ENCODE data around the gene C1QA. TPM values are rescaled to one million over a fixed set of nuclear protein-coding genes. Genes with fewer than 3 reads are reported as not detected.

The C1QA gene
- total RNA-seq, 4 donors from 2014 or later, result 11.7 to 167 (median 68.4) TPM

GRCh38 chr1:22611530-22611947 lies 24.9 kb upstream of the C1QA start:
- Histone ChIP-seq H3K36me3 (no peaks in the 10 kb centered on the region), H3K4me1 (no peaks in the 10 kb centered on the region), H3K27ac (no peak overlapping the region), H3K9me3 (no peaks in the 10 kb centered on the region), H3K4me3 (no peak overlapping the region), H3K27me3 (peaks cover 0 to 98% (median 0%) of the 10 kb centered on the region in 4 donors)
- WGBS, 2 donors, result 35 to 80% methylated on average over 1 to 4 of the region's 7 CpGs
- no peak for TF ChIP-seq POLR2A (IDR thresholded peaks at IDR 0.05)
- TF ChIP-seq, protein P1, sequence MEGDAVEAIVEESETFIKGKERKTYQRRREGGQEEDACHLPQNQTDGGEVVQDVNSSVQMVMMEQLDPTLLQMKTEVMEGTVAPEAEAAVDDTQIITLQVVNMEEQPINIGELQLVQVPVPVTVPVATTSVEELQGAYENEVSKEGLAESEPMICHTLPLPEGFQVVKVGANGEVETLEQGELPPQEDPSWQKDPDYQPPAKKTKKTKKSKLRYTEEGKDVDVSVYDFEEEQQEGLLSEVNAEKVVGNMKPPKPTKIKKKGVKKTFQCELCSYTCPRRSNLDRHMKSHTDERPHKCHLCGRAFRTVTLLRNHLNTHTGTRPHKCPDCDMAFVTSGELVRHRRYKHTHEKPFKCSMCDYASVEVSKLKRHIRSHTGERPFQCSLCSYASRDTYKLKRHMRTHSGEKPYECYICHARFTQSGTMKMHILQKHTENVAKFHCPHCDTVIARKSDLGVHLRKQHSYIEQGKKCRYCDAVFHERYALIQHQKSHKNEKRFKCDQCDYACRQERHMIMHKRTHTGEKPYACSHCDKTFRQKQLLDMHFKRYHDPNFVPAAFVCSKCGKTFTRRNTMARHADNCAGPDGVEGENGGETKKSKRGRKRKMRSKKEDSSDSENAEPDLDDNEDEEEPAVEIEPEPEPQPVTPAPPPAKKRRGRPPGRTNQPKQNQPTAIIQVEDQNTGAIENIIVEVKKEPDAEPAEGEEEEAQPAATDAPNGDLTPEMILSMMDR (IDR thresholded peaks at IDR 0.05), result no peak
- intact Hi-C loops (cut with DNase I), result no loop called here
- DNase-seq, result no peak

DNA sequence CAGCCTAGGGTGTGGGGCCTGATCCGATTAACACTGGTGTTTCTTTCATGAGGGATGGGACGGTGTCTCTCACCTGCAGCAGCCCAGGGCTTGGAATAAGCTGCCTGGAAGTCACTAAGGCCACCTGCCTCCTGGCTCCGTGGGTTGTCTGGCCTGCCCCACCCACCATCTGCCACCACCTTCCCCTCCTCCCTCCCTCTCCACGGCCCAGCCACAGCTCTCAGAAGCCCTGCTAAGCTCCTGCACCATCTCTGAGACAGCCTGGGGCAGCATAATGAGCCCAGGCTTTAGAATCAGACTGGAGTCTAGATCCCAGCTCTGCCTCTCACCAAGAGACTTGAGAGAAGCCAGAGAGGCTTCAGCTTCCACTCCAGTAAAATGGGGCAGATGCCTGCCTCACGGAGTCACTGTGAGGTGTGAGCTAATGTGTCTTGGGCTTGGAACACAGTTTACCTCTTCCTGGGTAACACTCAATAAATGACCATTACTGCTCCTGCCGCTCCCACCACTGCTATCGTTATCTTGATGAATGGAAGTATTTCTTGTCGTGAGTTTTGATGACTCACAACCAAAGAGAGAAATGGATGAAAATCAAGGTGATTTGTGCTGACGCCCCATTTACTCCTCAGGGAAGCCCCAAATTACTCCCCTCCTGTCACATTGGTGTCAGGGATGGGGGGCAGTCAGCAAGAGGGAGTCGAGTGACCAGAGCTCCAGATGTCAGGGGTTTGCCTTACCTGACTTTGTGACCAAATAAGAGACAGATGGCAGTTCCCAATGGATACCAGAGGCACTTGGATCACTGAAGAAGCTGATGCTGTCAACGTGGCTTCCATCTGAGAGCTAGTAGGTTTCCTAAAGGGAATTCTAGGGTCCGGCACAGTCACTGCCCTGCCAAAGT lies 23.5 kb upstream of the C1QA start:
- no peaks in the 10 kb centered on the region for H3K4me1 ChIP-seq
- peaks cover 0 to 99% (median 0%) of the 10 kb centered on the region in 4 donors for H3K27me3 ChIP-seq
- intact Hi-C loops (cut with DNase I), result no loop called here
- TF ChIP-seq, protein P1 (IDR thresholded peaks at IDR 0.05), result no peak
- no peak for TF ChIP-seq POLR2A (IDR thresholded peaks at IDR 0.05)
- WGBS, 2 donors, result 39 to 50% methylated on average over 7 to 11 of the region's 12 CpGs
- H3K27ac ChIP-seq, result no peak overlapping the region
- DNase-seq, result no peak
- H3K9me3 ChIP-seq, result no peaks in the 10 kb centered on the region
- no peaks in the 10 kb centered on the region for H3K36me3 ChIP-seq
- H3K4me3 ChIP-seq, result no peak overlapping the region

GRCh38 chr1:22613572-22613918 lies 22.9 kb upstream of the C1QA start:
- intact Hi-C loops (cut with DNase I), result no loop called here
- H3K27me3 ChIP-seq, result peaks cover 0 to 99% (median 0%) of the 10 kb centered on the region in 4 donors
- no peaks in the 10 kb centered on the region for H3K36me3 ChIP-seq
- DNase-seq, result no peak
- H3K4me1 ChIP-seq, result no peaks in the 10 kb centered on the region
- TF ChIP-seq, protein P1 (IDR thresholded peaks at IDR 0.05), result no peak
- no peaks in the 10 kb centered on the region for H3K9me3 ChIP-seq
- no peak overlapping the region for H3K4me3 ChIP-seq
- 100% methylated on average over 1 of the region's 5 CpGs; no CpG with 5 or more reads in 1 of the 2 donors for whole genome bisulfite sequencing, 2 donors
- H3K27ac ChIP-seq, result no peak overlapping the region

- peaks cover 0 to 99% (median 0%) of the 10 kb centered on the region in 4 donors for H3K27me3 ChIP-seq
- WGBS, 2 donors, result 68 to 93% methylated on average over 2 to 3 of the region's 12 CpGs
- H3K4me1 ChIP-seq, result no peaks in the 10 kb centered on the region
- no peak for DNase-seq
- H3K36me3 ChIP-seq, result no peaks in the 10 kb centered on the region
- intact Hi-C loops (cut with DNase I), result no loop called here
- no peak overlapping the region for H3K4me3 ChIP-seq
- no peak for TF ChIP-seq POLR2A (IDR thresholded peaks at IDR 0.05)
- TF ChIP-seq, protein P1 (IDR thresholded peaks at IDR 0.05), result no peak
- H3K9me3 ChIP-seq, result no peaks in the 10 kb centered on the region
- no peak overlapping the region for H3K27ac ChIP-seq
Measured at GRCh38 chr1:22613951-22614350, 22.5 kb upstream of the C1QA start.

DNA sequence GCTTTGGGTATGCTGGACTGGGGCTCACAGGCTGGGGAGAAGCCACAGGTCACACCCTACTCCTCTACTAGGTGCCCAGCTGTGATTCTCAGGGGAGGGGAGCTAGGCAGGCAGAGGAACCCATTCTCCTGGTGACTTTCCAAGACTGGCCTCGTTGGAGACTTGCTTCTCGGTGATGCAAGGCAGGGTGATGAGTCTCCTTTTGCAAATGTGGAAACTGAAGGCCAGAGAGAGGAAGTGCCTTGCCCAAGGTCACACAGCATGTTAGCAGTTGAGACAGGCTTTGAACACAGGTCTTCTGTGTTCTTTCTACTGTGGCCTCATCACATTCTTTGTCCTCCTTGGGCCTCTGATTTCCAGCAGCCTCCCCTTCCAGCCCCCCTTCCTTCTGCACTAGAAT lies 20.5 kb upstream of the C1QA start:
- DNase-seq, result no peak
- Histone ChIP-seq H3K4me3 (no peak overlapping the region), H3K4me1 (no peaks in the 10 kb centered on the region), H3K9me3 (no peaks in the 10 kb centered on the region), H3K36me3 (no peaks in the 10 kb centered on the region), H3K27me3 (peaks cover 0 to 99% (median 2%) of the 10 kb centered on the region in 4 donors), H3K27ac (no peak overlapping the region)
- WGBS, 2 donors, result 58 to 63% methylated on average over 2 of the region's 2 CpGs
- TF ChIP-seq POLR2A (IDR thresholded peaks at IDR 0.05), result no peak
- TF ChIP-seq, protein P1 (IDR thresholded peaks at IDR 0.05), result no peak
- intact Hi-C loops (cut with DNase I), result no loop called here
